OCI-LY1 (cell line): ENCODE results near the gene VDAC1.

ENCODE experiments used
- EZH2 ChIP-seq: fragments of 200-600 bp; sonication (generic), shearing (Covaris generic); IDR thresholded peaks from 2 replicates; pipeline ENCODE4 v1.8.0; 2017; ENCODE audit warnings: borderline replicate concordance, mixed run types, mild to moderate bottlenecking, antibody characterized with exemption, low read length, moderate library complexity, mixed read lengths
- TF ChIP-seq, protein P1 (sequence below): fragments of 200-600 bp; sonication (generic), shearing (Covaris generic); IDR thresholded peaks from 2 replicates; pipeline ENCODE4 v1.5.1; 2017; ENCODE audit warnings: mild to moderate bottlenecking, antibody characterized with exemption, low read length, moderate library complexity, mixed read lengths

DNA sequence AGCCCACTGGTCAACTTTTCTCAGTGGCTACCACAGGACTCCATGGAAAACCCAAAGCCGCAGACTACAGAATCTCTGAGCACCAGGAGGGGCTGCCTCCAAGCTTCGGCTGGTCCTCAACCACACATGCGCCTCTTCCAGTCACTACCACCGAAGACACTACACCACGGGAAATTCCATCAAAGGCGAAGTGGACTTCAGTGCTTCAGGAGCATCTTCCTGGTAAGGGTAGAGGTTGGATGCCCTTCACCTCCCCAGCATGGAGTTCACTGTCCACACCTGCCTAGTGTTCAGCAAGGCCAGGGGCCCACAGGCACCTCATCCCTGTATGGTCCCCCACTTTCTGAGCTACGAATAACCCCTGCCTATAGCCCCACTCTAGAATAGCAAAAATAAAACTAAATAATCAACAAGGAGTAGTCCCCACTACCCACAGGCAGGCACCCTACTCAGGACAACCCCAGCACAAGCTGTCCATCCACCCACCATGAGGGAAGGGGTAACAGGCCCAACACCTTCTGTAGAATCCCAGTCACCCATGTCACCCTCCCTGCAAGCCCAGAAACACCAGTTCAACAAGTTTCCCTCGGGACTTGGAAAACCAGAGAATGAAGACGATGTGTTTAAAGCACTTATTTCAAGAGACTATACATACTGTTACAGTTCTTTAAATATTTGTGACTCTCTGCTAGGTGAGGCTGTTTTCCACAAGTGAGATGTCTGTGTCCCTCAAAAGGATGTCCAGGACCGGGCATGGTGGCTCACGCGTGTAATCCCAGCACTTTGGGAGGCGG is 2.6 kb downstream of the VDAC1 start:
- TF ChIP-seq EZH2, result no peak
- TF ChIP-seq, protein P1, sequence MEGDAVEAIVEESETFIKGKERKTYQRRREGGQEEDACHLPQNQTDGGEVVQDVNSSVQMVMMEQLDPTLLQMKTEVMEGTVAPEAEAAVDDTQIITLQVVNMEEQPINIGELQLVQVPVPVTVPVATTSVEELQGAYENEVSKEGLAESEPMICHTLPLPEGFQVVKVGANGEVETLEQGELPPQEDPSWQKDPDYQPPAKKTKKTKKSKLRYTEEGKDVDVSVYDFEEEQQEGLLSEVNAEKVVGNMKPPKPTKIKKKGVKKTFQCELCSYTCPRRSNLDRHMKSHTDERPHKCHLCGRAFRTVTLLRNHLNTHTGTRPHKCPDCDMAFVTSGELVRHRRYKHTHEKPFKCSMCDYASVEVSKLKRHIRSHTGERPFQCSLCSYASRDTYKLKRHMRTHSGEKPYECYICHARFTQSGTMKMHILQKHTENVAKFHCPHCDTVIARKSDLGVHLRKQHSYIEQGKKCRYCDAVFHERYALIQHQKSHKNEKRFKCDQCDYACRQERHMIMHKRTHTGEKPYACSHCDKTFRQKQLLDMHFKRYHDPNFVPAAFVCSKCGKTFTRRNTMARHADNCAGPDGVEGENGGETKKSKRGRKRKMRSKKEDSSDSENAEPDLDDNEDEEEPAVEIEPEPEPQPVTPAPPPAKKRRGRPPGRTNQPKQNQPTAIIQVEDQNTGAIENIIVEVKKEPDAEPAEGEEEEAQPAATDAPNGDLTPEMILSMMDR, result no peak
